T-helper 2 cell treated with Interferon-gamma antibody and Interleukin-4, amounts not matched to agents 5 μg/mL and 100 μg/mL, for 36 hours (primary cell): ENCODE measurements around the gene TRIM4.

Source experiments
- DNase-seq: peaks from one replicate; pipeline ENCODE4 v3.0.0; 2021; ENCODE audit warnings: low spot score
- H3K27ac Mint-ChIP-seq: one replicate; pipeline ENCODE4 v1.8.0; 2021; ENCODE audit warnings: mild to moderate bottlenecking, mixed read lengths
- H3K27me3 Mint-ChIP-seq: one replicate; pipeline ENCODE4 v1.8.0; 2021; ENCODE audit warnings: low read depth, mixed read lengths
- H3K36me3 Mint-ChIP-seq: one replicate; pipeline ENCODE4 v1.8.0; 2021; ENCODE audit warnings: low read depth, mixed read lengths
- H3K4me1 Mint-ChIP-seq: one replicate; pipeline ENCODE4 v1.8.0; 2021; ENCODE audit warnings: low read depth, mixed read lengths
- H3K4me3 Mint-ChIP-seq: one replicate; pipeline ENCODE4 v1.8.0; 2022; ENCODE audit warnings: mild to moderate bottlenecking, moderate library complexity, mixed read lengths
- H3K9me3 Mint-ChIP-seq: one replicate; pipeline ENCODE4 v1.8.0; 2021; ENCODE audit warnings: mixed read lengths

The TRIM4 gene

DNA sequence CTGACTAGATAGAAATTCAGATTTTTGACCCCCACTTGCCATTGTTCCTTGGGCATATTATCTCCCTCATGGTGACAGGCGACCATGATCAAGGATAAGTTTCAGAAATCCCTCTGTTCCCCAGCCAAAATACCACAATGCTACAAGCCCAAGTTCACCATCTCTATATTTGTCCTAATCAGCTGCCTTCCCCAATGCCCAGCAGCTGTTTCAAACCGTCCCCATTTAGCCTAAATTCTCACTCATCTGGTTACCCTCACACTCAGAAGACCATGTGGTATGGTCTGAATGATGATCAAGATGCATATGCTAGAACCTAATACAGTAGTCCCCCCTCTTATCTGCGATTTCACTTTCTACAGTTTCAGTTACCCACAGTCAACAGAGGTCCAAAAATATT, 11.0 kb upstream of the TRIM4 start:
- Mint-ChIP-seq H3K9me3 (no peaks in the 10 kb centered on the region), H3K27me3 (peaks cover 29% of the 10 kb centered on the region), H3K4me1 (peaks cover 34% of the 10 kb centered on the region), H3K4me3 (no peak overlapping the region), H3K27ac (no peak overlapping the region), H3K36me3 (no peaks in the 10 kb centered on the region)
- no peak for DNase-seq

DNA sequence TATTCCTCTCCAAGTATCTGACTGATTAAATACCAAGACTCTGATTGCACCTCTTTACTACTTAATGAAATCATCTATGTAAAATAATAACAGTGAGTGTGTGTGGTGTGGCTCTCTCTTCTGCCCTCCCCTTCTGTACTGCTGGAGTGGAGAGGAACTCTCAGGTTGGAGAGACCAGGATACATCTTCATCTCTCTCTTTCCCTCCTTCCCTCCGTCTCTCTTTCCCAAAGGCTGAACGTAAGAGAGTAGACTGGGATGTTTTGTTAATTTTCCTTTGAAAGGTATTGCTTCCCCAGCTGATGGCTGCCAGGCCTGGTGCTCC, 10.4 kb upstream of the TRIM4 start:
- Mint-ChIP-seq H3K27me3 (peaks cover 31% of the 10 kb centered on the region), H3K36me3 (no peaks in the 10 kb centered on the region), H3K27ac (no peak overlapping the region), H3K4me3 (peak overlapping the region; percentile 73), H3K4me1 (peaks cover 28% of the 10 kb centered on the region), H3K9me3 (no peaks in the 10 kb centered on the region)
- DNase-seq = no peak

DNA sequence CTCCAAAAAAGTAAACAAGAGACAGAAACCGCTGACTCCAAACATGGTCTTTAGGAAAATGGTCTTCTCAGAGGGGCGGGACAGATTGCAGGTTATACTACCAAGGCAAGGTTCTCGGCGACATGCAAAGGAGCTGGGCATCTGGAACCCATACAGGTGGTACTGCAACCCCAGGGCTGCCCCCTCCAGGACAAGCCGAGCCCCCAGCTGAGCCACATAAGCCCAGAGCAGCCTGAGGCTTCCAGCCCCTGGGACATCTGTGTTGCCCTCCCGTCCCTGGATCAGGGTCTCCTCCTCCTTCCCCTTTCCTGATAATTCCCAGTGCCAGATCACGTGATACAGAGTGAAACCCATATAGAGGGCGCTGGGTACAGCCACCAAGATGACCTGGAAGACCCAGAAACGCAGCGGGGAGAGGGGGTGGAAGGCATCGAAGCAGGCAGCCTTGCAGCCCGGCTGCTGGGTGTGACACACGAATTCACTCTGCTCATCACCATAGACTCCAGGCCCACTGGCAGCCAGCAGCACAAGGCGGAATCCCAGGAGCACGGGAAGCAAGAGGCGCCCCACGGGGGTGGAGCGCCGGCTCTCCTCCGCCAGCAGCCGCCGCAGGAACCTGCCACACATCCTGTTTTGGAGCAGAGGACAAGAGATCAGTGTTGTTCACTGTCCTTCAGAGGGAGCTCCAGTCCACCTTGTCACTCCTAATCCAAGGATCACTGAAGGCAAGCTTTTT, 9.8 kb upstream of the TRIM4 start, which contains the start of gene GJC3:
GJC3 (minus strand) TSS at position 627 of the 736 bp plus-strand sequence; CDS start at position 627, 0 bp downstream.
- Mint-ChIP-seq H3K27ac (no peak within 1 kb of the TSS), H3K27me3 (peaks cover 32% of the 10 kb centered on the region), H3K36me3 (no peaks in the 10 kb centered on the region), H3K4me1 (peaks cover 28% of the 10 kb centered on the region), H3K9me3 (no peaks in the 10 kb centered on the region), H3K4me3 (peak within 1 kb of the TSS; percentile 73)
- peak; percentile 43 for DNase-seq

DNA sequence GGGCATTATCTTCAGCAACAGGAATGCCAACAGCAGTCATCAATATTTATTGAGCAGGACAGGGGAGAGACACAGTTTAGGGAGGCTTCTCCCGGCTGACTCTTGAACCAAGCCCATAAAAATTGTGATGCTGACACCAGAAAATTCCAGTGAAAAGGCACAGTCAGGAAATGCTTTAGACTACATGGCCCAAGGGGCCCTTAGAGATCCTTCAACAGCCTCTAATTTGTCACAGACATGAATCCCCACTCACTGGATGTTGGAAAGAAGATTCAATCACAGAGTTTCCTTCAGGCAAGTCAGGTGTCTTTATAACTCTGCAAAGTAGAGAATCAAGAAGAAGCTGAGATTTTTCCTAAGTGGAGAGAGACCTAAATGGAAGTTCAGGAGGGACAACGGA, 8.9 kb upstream of the TRIM4 start:
- Mint-ChIP-seq H3K9me3 (no peaks in the 10 kb centered on the region), H3K36me3 (no peaks in the 10 kb centered on the region), H3K4me1 (peaks cover 28% of the 10 kb centered on the region), H3K27me3 (peaks cover 29% of the 10 kb centered on the region), H3K4me3 (peak overlapping the region; percentile 73), H3K27ac (no peak overlapping the region)
- no peak for DNase-seq

DNA sequence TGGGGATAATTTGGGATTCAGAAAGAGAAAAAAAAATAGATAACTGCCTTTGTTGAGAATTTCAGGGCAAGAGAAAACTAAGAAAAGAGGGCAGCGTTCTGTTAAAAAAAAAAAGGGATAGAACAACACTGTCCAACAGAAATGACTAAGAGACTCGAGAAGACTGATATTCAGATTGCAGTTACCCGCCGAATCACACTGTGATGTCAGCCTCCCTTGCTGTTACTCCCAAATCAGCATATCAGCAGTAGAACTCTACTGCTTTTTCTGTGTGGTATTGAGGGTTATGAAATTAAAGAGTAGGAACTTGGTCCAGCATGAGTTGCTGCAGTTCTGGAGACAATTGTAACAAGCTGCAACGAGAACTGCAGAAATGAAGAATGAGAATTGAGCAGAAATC, 8.2 kb upstream of the TRIM4 start:
- no peaks in the 10 kb centered on the region for H3K36me3 Mint-ChIP-seq
- H3K27ac Mint-ChIP-seq = no peak overlapping the region

DNA sequence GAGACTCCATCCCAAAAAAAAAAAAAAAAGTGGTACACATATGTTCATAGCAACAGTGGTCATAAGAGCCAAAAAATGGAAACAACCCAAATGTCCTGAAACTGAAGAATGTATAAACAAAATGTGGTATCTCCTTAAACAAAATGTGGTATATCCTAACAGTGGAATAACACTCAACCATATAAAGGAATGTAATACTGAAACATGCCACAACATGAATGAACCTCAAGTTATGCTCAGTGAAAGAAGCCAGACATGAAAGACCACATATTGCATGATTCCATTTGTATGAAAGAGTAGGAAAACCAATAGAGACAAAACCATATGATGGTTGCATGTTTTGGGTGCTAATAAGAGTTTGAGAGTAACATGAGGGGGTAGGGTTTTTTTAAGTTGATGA, 7.0 kb upstream of the TRIM4 start:
- H3K9me3 Mint-ChIP-seq = no peaks in the 10 kb centered on the region
- H3K27ac Mint-ChIP-seq = no peak overlapping the region
- no peak for DNase-seq
- peaks cover 28% of the 10 kb centered on the region for H3K27me3 Mint-ChIP-seq
- peaks cover 4% of the 10 kb centered on the region for H3K36me3 Mint-ChIP-seq
- peaks cover 26% of the 10 kb centered on the region for H3K4me1 Mint-ChIP-seq
- H3K4me3 Mint-ChIP-seq = no peak overlapping the region

More for the DNA sequence above, 8.2 kb upstream of the TRIM4 start:
- Mint-ChIP-seq H3K4me1 (peaks cover 30% of the 10 kb centered on the region), H3K9me3 (no peaks in the 10 kb centered on the region), H3K4me3 (no peak overlapping the region), H3K27me3 (peaks cover 28% of the 10 kb centered on the region)
- DNase-seq = no peak

DNA sequence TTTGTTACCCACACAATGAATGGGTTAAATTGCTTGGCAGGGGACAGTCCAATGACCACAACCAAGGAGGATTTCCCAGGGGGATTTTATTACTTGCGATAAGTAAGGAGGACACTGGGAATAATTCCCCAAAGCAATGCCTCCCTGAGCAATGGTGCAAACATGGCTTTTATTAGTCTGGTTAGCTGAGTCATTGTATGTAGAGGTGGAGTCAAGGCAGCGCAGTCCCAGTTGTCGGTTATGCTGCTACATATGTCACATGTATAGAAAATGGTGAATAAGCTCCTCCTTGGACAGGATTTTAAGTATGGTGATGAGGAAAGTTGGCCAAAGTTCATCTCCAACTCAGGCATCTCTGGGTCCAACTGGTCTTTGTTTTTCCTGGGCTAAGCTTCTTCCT, 3.9 kb upstream of the TRIM4 start:
- DNase-seq = no peak
- H3K27me3 Mint-ChIP-seq = peaks cover 24% of the 10 kb centered on the region
- no peak overlapping the region for H3K4me3 Mint-ChIP-seq
- peaks cover 13% of the 10 kb centered on the region for H3K36me3 Mint-ChIP-seq
- H3K4me1 Mint-ChIP-seq = peaks cover 8% of the 10 kb centered on the region
- H3K27ac Mint-ChIP-seq = no peak overlapping the region
- H3K9me3 Mint-ChIP-seq = no peaks in the 10 kb centered on the region

DNA sequence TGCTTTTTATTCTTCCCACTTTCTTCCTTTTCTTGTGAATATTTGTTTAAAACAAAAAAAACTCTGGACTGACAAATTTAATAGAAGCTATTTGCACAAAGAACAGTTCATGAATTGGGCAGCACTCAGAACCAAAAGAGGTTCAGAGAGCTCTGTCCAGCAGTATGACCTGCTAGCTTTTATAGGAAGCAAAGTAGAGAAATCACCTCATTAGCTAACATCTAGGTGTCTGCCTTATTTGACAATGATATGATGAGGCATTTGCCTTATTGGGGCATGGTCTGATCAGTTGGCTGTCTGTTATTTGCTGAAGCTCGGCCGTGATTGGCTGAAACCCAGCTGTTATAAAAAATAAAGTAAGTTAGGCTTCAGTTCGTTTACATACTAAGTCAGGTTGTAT, 819 bp upstream of the TRIM4 start:
- peak overlapping the region; percentile 97 for H3K4me3 Mint-ChIP-seq
- H3K4me1 Mint-ChIP-seq = peaks cover 24% of the 10 kb centered on the region
- peaks cover 28% of the 10 kb centered on the region for H3K36me3 Mint-ChIP-seq
- DNase-seq = no peak
- peak overlapping the region; percentile 93 for H3K27ac Mint-ChIP-seq
- no peaks in the 10 kb centered on the region for H3K9me3 Mint-ChIP-seq
- H3K27me3 Mint-ChIP-seq = peaks cover 4% of the 10 kb centered on the region

DNA sequence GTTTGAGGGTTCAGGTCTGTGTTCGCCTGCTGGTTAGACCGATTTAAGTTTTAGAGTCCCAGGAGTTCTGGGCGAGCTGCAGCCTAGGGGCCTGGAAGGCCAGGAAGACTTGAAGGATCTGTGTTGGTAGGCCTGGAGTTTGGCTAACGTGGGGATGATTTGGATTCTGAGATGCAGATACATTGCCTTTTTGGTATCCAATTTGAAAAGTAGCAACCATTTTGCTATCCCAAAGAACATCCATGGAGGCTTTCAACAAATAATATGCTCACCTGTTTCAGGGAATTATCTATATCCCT, 433 bp upstream of the TRIM4 start:
- peak overlapping the region; percentile 93 for H3K27ac Mint-ChIP-seq
- peaks cover 24% of the 10 kb centered on the region for H3K4me1 Mint-ChIP-seq
- DNase-seq = no peak
- H3K4me3 Mint-ChIP-seq = peak overlapping the region; percentile 97
- peaks cover 2% of the 10 kb centered on the region for H3K27me3 Mint-ChIP-seq
- no peaks in the 10 kb centered on the region for H3K9me3 Mint-ChIP-seq
- peaks cover 28% of the 10 kb centered on the region for H3K36me3 Mint-ChIP-seq

DNA sequence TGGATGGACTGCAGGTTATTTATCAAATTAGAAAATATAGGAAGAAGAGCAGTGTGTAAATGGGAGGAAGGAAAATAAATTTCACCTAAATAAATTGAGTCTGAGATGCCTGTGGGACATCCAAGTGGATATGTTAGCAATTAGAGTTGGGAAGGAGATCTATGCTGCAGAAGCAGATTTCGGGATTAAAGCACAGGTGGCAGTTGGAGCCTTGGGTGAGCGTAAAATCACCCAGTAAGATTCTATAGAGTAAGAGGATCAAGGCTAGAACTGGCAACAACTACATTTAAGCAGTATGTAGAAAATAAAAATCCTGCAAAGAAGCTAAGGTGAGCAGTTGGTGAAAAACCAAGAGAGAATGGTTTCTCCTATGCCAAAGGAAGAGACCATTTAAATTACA, 8.4 kb downstream of the TRIM4 start:
- Mint-ChIP-seq H3K27ac (no peak overlapping the region), H3K9me3 (no peaks in the 10 kb centered on the region), H3K4me1 (peaks cover 6% of the 10 kb centered on the region), H3K27me3 (no peaks in the 10 kb centered on the region), H3K36me3 (peaks cover 43% of the 10 kb centered on the region), H3K4me3 (no peak overlapping the region)
- DNase-seq = no peak

DNA sequence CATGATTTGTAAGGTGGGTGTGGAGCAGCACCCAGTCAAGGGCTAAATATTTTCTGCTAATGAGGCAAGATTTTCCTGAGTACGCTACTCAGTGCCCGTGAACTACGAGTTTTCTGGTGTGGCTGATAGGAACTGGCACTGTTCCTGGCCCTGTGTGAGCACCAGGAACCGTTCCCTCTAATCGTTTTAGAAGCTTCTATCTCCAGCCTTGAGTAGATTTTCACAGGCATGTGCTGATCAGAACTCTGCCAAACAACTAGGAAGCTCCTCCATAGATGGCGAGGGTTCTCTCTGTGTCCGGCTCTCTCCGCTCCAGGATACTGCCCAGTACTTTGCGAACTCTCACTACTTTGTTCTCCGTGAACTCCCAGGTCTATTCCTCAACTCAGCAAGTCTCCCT, 17.7 kb downstream of the TRIM4 start:
- Mint-ChIP-seq H3K4me3 (no peak overlapping the region), H3K9me3 (no peaks in the 10 kb centered on the region), H3K4me1 (peaks cover 8% of the 10 kb centered on the region), H3K27me3 (no peaks in the 10 kb centered on the region), H3K27ac (no peak overlapping the region), H3K36me3 (peaks cover 57% of the 10 kb centered on the region)
- DNase-seq = no peak

DNA sequence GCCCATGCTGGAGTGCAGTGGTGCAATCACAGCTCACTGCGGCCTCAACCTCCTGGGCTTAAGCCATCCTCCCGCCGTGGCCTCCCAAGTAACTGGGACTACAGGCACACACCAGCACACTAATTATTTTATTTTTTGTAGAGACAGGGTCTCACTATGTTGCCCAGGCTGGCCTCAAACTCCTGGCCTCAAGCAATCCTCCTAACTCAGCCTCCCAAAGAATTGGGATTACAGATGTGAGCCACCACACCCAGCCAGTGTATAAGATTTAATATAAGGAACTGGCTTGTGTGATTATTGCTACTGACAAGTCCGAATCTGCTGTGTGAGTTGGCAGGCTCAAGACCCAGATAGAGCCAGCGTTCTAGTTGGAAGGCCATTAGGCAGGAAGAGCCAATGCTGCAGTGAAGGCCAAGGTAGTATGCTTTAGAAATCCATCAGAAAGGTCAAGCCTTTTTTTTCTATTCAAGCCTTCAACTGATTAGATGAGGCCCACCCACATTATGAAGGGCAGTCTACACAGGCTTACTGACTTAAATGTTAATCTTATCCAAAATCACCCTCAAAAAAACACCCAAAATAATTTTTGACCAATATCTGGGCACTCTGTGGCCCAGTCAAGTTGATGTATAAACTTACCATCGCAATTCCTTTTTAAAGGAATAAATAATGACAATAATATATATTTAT, 19.4 kb downstream of the TRIM4 start:
- no peaks in the 10 kb centered on the region for H3K9me3 Mint-ChIP-seq
- H3K27me3 Mint-ChIP-seq = no peaks in the 10 kb centered on the region
- H3K36me3 Mint-ChIP-seq = peaks cover 51% of the 10 kb centered on the region
- no peak overlapping the region for H3K27ac Mint-ChIP-seq
- peaks cover 8% of the 10 kb centered on the region for H3K4me1 Mint-ChIP-seq
- H3K4me3 Mint-ChIP-seq = no peak overlapping the region
- no peak for DNase-seq

DNA sequence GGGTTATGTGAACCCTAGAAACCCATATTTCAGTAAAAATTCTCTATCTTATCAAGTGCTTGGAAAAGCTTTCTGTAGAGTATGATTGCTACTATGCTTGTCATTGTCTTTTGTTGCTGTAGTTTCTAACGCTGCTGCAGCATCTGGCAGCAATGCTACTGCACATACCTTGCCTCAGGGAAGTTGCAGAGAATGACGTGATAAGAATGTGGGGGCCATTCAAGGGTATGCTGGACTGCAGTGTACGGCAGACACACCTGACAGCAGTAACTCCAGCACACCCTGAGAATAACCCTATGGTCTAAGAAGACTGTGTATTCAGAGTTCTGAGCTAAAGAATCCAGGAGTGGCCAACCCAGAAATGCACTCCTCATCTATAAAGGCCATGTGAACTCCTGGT, 20.5 kb downstream of the TRIM4 start:
- Mint-ChIP-seq H3K27me3 (no peaks in the 10 kb centered on the region), H3K4me1 (peaks cover 7% of the 10 kb centered on the region), H3K36me3 (peaks cover 47% of the 10 kb centered on the region), H3K9me3 (no peaks in the 10 kb centered on the region), H3K27ac (no peak overlapping the region), H3K4me3 (no peak overlapping the region)
- no peak for DNase-seq

DNA sequence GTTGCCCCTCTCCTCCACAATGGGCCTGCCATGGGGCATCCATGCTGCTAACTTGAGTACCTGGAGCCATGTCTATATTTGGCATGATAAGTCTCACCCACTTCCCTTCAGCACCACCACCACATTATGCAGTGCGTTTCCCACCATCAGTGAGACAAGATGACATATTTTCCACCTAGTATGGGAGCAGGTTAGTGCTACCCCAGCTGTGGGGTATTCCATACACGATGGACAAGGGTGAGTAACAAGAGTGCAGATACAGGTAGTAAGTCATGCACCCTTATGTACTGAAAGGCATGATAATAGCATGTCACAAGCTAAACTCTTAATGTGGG, 21.3 kb downstream of the TRIM4 start:
- H3K36me3 Mint-ChIP-seq = peaks cover 43% of the 10 kb centered on the region
- H3K27ac Mint-ChIP-seq = no peak overlapping the region
- peaks cover 7% of the 10 kb centered on the region for H3K4me1 Mint-ChIP-seq
- DNase-seq = no peak
- H3K27me3 Mint-ChIP-seq = no peaks in the 10 kb centered on the region
- no peak overlapping the region for H3K4me3 Mint-ChIP-seq
- no peaks in the 10 kb centered on the region for H3K9me3 Mint-ChIP-seq
